ENCODE data around the gene OR5T2. TPM values are rescaled to one million over a fixed set of nuclear protein-coding genes. Genes with fewer than 3 reads are reported as not detected.

Gene OR5T2
- total and polyA plus RNA-seq, 2 experiments from 2014 or later = not detected

GRCh38 chr11:56183459-56183858, 50.6 kb downstream of the OR5T2 start:
- no peaks in the 10 kb centered on the region for H3K27me3 ChIP-seq (replicated peaks; ENCODE audit: insufficient read depth)
- H3K4me1 ChIP-seq (ENCODE audit: insufficient read depth) = no peaks in the 10 kb centered on the region
- H3K9me2 ChIP-seq (ENCODE audit: insufficient read depth) = no peaks in the 10 kb centered on the region
- H3K9ac ChIP-seq = no peak overlapping the region
- no peak overlapping the region for H3K4me2 ChIP-seq (ENCODE audit: unreplicated experiment)
- in situ Hi-C loops (cut with MboI) = no loop called here
- peaks cover 6% of the 10 kb centered on the region for H3K9me3 ChIP-seq (ENCODE audit: low read depth)
- no peaks in the 10 kb centered on the region for H3F3A ChIP-seq (ENCODE audit: insufficient read depth)
- no peaks in the 10 kb centered on the region for H3K79me2 ChIP-seq (ENCODE audit: insufficient read depth)
- H2AFZ ChIP-seq = no peak overlapping the region
- TF ChIP-seq EZH2phosphoT487 (IDR thresholded peaks at IDR 0.05; ENCODE audit: insufficient read depth, low read depth) = no peak
- no peak for TF ChIP-seq EZH2 (IDR thresholded peaks at IDR 0.05; ENCODE audit: insufficient read depth, poor library complexity, severe bottlenecking)
- no peak for DNase-seq
- no peaks in the 10 kb centered on the region for H4K20me1 ChIP-seq (ENCODE audit: insufficient read depth)
- H3K36me3 ChIP-seq (ENCODE audit: low read depth) = no peaks in the 10 kb centered on the region
- H3K27ac ChIP-seq = no peak overlapping the region
- H3K4me3 ChIP-seq = no peak overlapping the region

Other genes with a start within 250 kb of the OR5T2 start
- gene OR5F1, start 239.6 kb downstream of the OR5T2 start, total RNA-seq (2014; rRNA removed; shearing (Covaris generic)) = not detected in 2 replicates
- gene OR5F1, start 239.6 kb downstream of the OR5T2 start, polyA plus RNA-seq (2016; fragmentation: Nextera tagmentation; extraction: Ambion mirVana) = not detected in 2 replicates
- gene OR5AS1, start 206.6 kb downstream of the OR5T2 start, total RNA-seq (2014; rRNA removed; shearing (Covaris generic)) = not detected in 2 replicates
- not detected in 2 replicates for gene OR5AS1, start 206.6 kb downstream of the OR5T2 start, polyA plus RNA-seq (2016; fragmentation: Nextera tagmentation; extraction: Ambion mirVana)
- gene OR8I2, start 140.9 kb downstream of the OR5T2 start, total RNA-seq (2014; rRNA removed; shearing (Covaris generic)) = not detected in 2 replicates
- gene OR8I2, start 140.9 kb downstream of the OR5T2 start, polyA plus RNA-seq (2016; fragmentation: Nextera tagmentation; extraction: Ambion mirVana) = not detected in 2 replicates
- not detected in 2 replicates for gene OR8H2, start 130.6 kb downstream of the OR5T2 start, total RNA-seq (2014; rRNA removed; shearing (Covaris generic))
- not detected in 2 replicates for gene OR8H2, start 130.6 kb downstream of the OR5T2 start, polyA plus RNA-seq (2016; fragmentation: Nextera tagmentation; extraction: Ambion mirVana)
- not detected in 2 replicates for gene OR8H3, start 111.9 kb downstream of the OR5T2 start, total RNA-seq (2014; rRNA removed; shearing (Covaris generic))
- not detected in 2 replicates for gene OR8H3, start 111.9 kb downstream of the OR5T2 start, polyA plus RNA-seq (2016; fragmentation: Nextera tagmentation; extraction: Ambion mirVana)
- gene OR8J3, start 94.1 kb downstream of the OR5T2 start, total RNA-seq (2014; rRNA removed; shearing (Covaris generic)) = not detected in 2 replicates
- not detected in 2 replicates for gene OR8J3, start 94.1 kb downstream of the OR5T2 start, polyA plus RNA-seq (2016; fragmentation: Nextera tagmentation; extraction: Ambion mirVana)
- gene OR8K5, start 73.9 kb downstream of the OR5T2 start, total RNA-seq (2014; rRNA removed; shearing (Covaris generic)) = not detected in 2 replicates
- not detected in 2 replicates for gene OR8K5, start 73.9 kb downstream of the OR5T2 start, polyA plus RNA-seq (2016; fragmentation: Nextera tagmentation; extraction: Ambion mirVana)
- gene OR5J2, start 57.6 kb downstream of the OR5T2 start, total RNA-seq (2014; rRNA removed; shearing (Covaris generic)) = not detected in 2 replicates
- not detected in 2 replicates for gene OR5J2, start 57.6 kb downstream of the OR5T2 start, polyA plus RNA-seq (2016; fragmentation: Nextera tagmentation; extraction: Ambion mirVana)
- gene OR5T3, start 18.0 kb upstream of the OR5T2 start, total RNA-seq (2014; rRNA removed; shearing (Covaris generic)) = not detected in 2 replicates
- not detected in 2 replicates for gene OR5T3, start 18.0 kb upstream of the OR5T2 start, polyA plus RNA-seq (2016; fragmentation: Nextera tagmentation; extraction: Ambion mirVana)
- not detected in 2 replicates for gene OR5T1, start 39.9 kb upstream of the OR5T2 start, total RNA-seq (2014; rRNA removed; shearing (Covaris generic))
- not detected in 2 replicates for gene OR5T1, start 39.9 kb upstream of the OR5T2 start, polyA plus RNA-seq (2016; fragmentation: Nextera tagmentation; extraction: Ambion mirVana)
- gene OR8H1, start 58.0 kb upstream of the OR5T2 start, total RNA-seq (2014; rRNA removed; shearing (Covaris generic)) = not detected in 2 replicates
- gene OR8H1, start 58.0 kb upstream of the OR5T2 start, polyA plus RNA-seq (2016; fragmentation: Nextera tagmentation; extraction: Ambion mirVana) = not detected in 2 replicates
- not detected in 2 replicates for gene OR8K3, start 80.9 kb upstream of the OR5T2 start, total RNA-seq (2014; rRNA removed; shearing (Covaris generic))
- not detected in 2 replicates for gene OR8K3, start 80.9 kb upstream of the OR5T2 start, polyA plus RNA-seq (2016; fragmentation: Nextera tagmentation; extraction: Ambion mirVana)
- gene OR8K1, start 111.8 kb upstream of the OR5T2 start, total RNA-seq (2014; rRNA removed; shearing (Covaris generic)) = not detected in 2 replicates
- not detected in 2 replicates for gene OR8K1, start 111.8 kb upstream of the OR5T2 start, polyA plus RNA-seq (2016; fragmentation: Nextera tagmentation; extraction: Ambion mirVana)
- not detected in 2 replicates for gene OR8J1, start 120.0 kb upstream of the OR5T2 start, total RNA-seq (2014; rRNA removed; shearing (Covaris generic))
- not detected in 2 replicates for gene OR8J1, start 120.0 kb upstream of the OR5T2 start, polyA plus RNA-seq (2016; fragmentation: Nextera tagmentation; extraction: Ambion mirVana)
- not detected in 2 replicates for gene OR8U1, start 141.4 kb upstream of the OR5T2 start, total RNA-seq (2014; rRNA removed; shearing (Covaris generic))
- not detected in 2 replicates for gene OR8U1, start 141.4 kb upstream of the OR5T2 start, polyA plus RNA-seq (2016; fragmentation: Nextera tagmentation; extraction: Ambion mirVana)
- gene OR5AL1, start 178.4 kb upstream of the OR5T2 start, total RNA-seq (2014; rRNA removed; shearing (Covaris generic)) = not detected in 2 replicates
- not detected in 2 replicates for gene OR5AL1, start 178.4 kb upstream of the OR5T2 start, polyA plus RNA-seq (2016; fragmentation: Nextera tagmentation; extraction: Ambion mirVana)
- gene OR5M3, start 239.1 kb upstream of the OR5T2 start, total RNA-seq (2014; rRNA removed; shearing (Covaris generic)) = not detected in 2 replicates
- not detected in 2 replicates for gene OR5M3, start 239.1 kb upstream of the OR5T2 start, polyA plus RNA-seq (2016; fragmentation: Nextera tagmentation; extraction: Ambion mirVana)

Data from GM23248 (cell line).